CD14-positive monocyte (primary cell): Measurements from ENCODE around the gene BANK1. TPM values are rescaled to one million over a fixed set of nuclear protein-coding genes. Genes with fewer than 3 reads are reported as not detected.

Experiments used
- DNase-seq, 3 donors: peaks; one replicate each; pipeline ENCODE4 v3.0.0-alpha.2; 2011 to 2022
- H2AFZ ChIP-seq: 2 replicates; pipeline ENCODE4 v1.6.0; 2012; ENCODE audit warnings: mild to moderate bottlenecking, low read depth, low read length, inconsistent platforms; ENCODE audit not compliant: insufficient read depth, poor library complexity, severe bottlenecking
- H3K27ac ChIP-seq, 2 donors: 1 replicate in 1 of 2; 2 replicates in 1 of 2; pipeline ENCODE4 v1.5.1; 2012 to 2013; ENCODE audit warnings: low read length in 2 of 2, control low read depth in 1 of 2, inconsistent platforms in 1 of 2, low read depth in 1 of 2, mild to moderate bottlenecking in 1 of 2
- H3K27me3 ChIP-seq, 2 donors: one replicate each; pipeline versions ENCODE4 v1.6.0 to v1.6.1; 2011 to 2013; ENCODE audit warnings: low read length in 2 of 2; ENCODE audit not compliant: control insufficient read depth in 2 of 2, insufficient read depth in 2 of 2
- H3K36me3 ChIP-seq, 2 donors: replicated peaks in 1 of 2; 1 replicate in 1 of 2; 2 replicates in 1 of 2; pipeline versions ENCODE4 v1.5.1 to v1.6.1; 2012 to 2013; ENCODE audit warnings: low read length in 2 of 2, control low read depth in 1 of 2, inconsistent platforms in 1 of 2, mild to moderate bottlenecking in 1 of 2; ENCODE audit not compliant: insufficient read depth in 2 of 2, control insufficient read depth in 1 of 2
- H3K4me1 ChIP-seq, 2 donors: 1 replicate in 1 of 2; 2 replicates in 1 of 2; pipeline versions ENCODE4 v1.5.1 to v1.6.1; 2012 to 2013; ENCODE audit warnings: low read length in 2 of 2, control low read depth in 1 of 2, inconsistent platforms in 1 of 2, mild to moderate bottlenecking in 1 of 2, moderate library complexity in 1 of 2; ENCODE audit not compliant: insufficient read depth in 2 of 2, control insufficient read depth in 1 of 2
- H3K4me2 ChIP-seq: replicated peaks from 2 replicates; pipeline ENCODE3; 2012; ENCODE audit warnings: low read length, moderate library complexity, mild to moderate bottlenecking; ENCODE audit not compliant: poor library complexity, severe bottlenecking; ENCODE audit errors: extremely low read depth
- H3K4me3 ChIP-seq, 3 experiments: fragments of 200-600 bp in 1 of 3; sonication (generic) in 1 of 3; replicated peaks in 1 of 3; 1 replicate in 2 of 3; 2 replicates in 1 of 3; pipeline ENCODE4 v1.5.1; 2011 to 2013; ENCODE audit warnings: low read length in 3 of 3, mild to moderate bottlenecking in 3 of 3, control low read depth in 2 of 3, low read depth in 2 of 3, inconsistent platforms in 1 of 3, moderate library complexity in 1 of 3
- H3K79me2 ChIP-seq: 2 replicates; pipeline ENCODE4 v1.6.0; 2012; ENCODE audit warnings: mild to moderate bottlenecking, control low read depth, inconsistent platforms, low read length, moderate library complexity; ENCODE audit not compliant: insufficient read depth
- H3K9ac ChIP-seq: 2 replicates; pipeline ENCODE4 v1.6.0; 2017; ENCODE audit warnings: low read length, mild to moderate bottlenecking; ENCODE audit not compliant: insufficient read depth, poor library complexity, severe bottlenecking
- H3K9me3 ChIP-seq, 2 donors: replicated peaks in 1 of 2; 1 replicate in 1 of 2; 2 replicates in 1 of 2; pipeline versions ENCODE4 v1.5.1 to v1.6.1; 2012 to 2013; ENCODE audit warnings: low read length in 2 of 2, control low read depth in 1 of 2; ENCODE audit not compliant: control insufficient read depth in 1 of 2, insufficient read depth in 1 of 2
- H4K20me1 ChIP-seq: 2 replicates; pipeline ENCODE4 v1.6.0; 2012; ENCODE audit warnings: mild to moderate bottlenecking, low read length, control low read depth, moderate library complexity; ENCODE audit not compliant: insufficient read depth
- H3K27ac Mint-ChIP-seq, 7 donors: one replicate each; pipeline ENCODE4 v1.8.0; 2020; ENCODE audit warnings: mild to moderate bottlenecking in 7 of 7, mixed read lengths in 7 of 7, moderate library complexity in 6 of 7, inconsistent platforms in 2 of 7
- H3K27me3 Mint-ChIP-seq, 3 donors: one replicate each; pipeline ENCODE4 v1.8.0; 2021 to 2022; ENCODE audit warnings: low read depth in 3 of 3, mild to moderate bottlenecking in 3 of 3, mixed read lengths in 3 of 3, moderate library complexity in 3 of 3, inconsistent platforms in 1 of 3
- H3K36me3 Mint-ChIP-seq, 2 donors: one replicate each; pipeline ENCODE4 v1.8.0; 2020; ENCODE audit warnings: mixed read lengths in 2 of 2, inconsistent platforms in 1 of 2, mild to moderate bottlenecking in 1 of 2
- H3K4me1 Mint-ChIP-seq: one replicate; pipeline ENCODE4 v1.8.0; 2020; ENCODE audit warnings: mild to moderate bottlenecking, mixed read lengths
- H3K4me3 Mint-ChIP-seq, 2 donors: one replicate each; pipeline ENCODE4 v1.8.0; 2020; ENCODE audit warnings: mild to moderate bottlenecking in 2 of 2, mixed read lengths in 2 of 2, moderate library complexity in 1 of 2
- H3K9me3 Mint-ChIP-seq, 7 donors: one replicate each; pipeline ENCODE4 v1.8.0; 2020 to 2022; ENCODE audit warnings: mixed read lengths in 7 of 7, mild to moderate bottlenecking in 6 of 7, moderate library complexity in 6 of 7, inconsistent platforms in 2 of 7
- WGBS: methylation state at CpG from one replicate; pipeline ENCODE4 v1.1.5; 2013; ENCODE audit warnings: missing lambda C conversion rate; ENCODE audit not compliant: insufficient coverage; 5-methylcytosine and 5-hydroxymethylcytosine counted together
- intact Hi-C, 2 donors: fragments of 100-400 bp; cut with micrococcal nuclease; formaldehyde crosslinking; loops; one replicate each; pipeline versions ENCODE4 v1.15.0 to v1.15.1; 2023
- polyA plus RNA-seq, 3 donors: library from polyadenylated mRNA; depleted of rRNA in 1 of 3; unstranded in 2 of 3; stranded (reverse) in 1 of 3; fragments of 300-500 nt in 2 of 3; fragments of >200 nt in 1 of 3; fragmentation: Illumina TruSeq in 2 of 3; gene quantifications; 1 replicate in 2 of 3; 2 replicates in 1 of 3; pipeline ENCODE4 v1.2.3, GENCODE V29; 2012 to 2021
- TF ChIP-seq, protein P1 (sequence below): fragments of 200-600 bp; IDR thresholded peaks from one replicate; pipeline ENCODE4 v1.8.0; 2022; ENCODE audit warnings: antibody characterized with exemption, mild to moderate bottlenecking

BANK1 gene
- polyA plus RNA-seq, 3 donors = 2.6 to 5.2 (median 2.9) TPM

DNA sequence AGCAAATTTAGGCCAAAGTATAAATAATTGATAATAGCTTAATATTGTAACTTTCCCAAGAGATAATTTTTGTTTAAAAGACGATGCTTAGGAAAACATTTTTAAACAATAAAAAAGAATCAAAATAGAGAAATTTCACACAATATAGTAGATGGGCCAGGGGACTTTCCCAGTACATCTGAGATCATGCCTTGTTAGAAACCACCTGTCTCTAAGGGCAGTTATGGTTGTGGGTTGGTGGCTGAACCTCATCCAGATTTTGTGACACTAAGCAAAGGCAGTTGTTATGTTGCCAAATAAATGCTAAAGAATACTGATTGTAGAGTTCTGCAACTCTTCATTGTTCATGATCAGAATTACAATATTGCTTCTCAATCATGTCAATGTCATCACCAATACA is 270.6 kb downstream of the BANK1 start:
- Histone ChIP-seq H3K4me1 (no peaks in the 10 kb centered on the region), H3K36me3 (no peaks in the 10 kb centered on the region), H3K27me3 (no peaks in the 10 kb centered on the region), H3K79me2 (no peaks in the 10 kb centered on the region), H3K27ac (no peak overlapping the region), H3K4me3 (no peak overlapping the region), H2AFZ (no peak overlapping the region), H3K9ac (no peak overlapping the region), H3K4me2 (no peak overlapping the region), H3K9me3 (no peaks in the 10 kb centered on the region), H4K20me1 (no peaks in the 10 kb centered on the region)
- Mint-ChIP-seq H3K36me3 (no peaks in the 10 kb centered on the region), H3K27ac (no peak overlapping the region), H3K4me3 (no peak overlapping the region), H3K4me1 (no peaks in the 10 kb centered on the region), H3K9me3 (peaks cover 0 to 5% (median 0%) of the 10 kb centered on the region in 7 donors), H3K27me3 (peaks cover 0 to 1% (median 0%) of the 10 kb centered on the region in 3 donors)
- intact Hi-C loops = no loop called here
- WGBS = no CpG with 5 or more reads among the region's 1 CpG
- TF ChIP-seq, protein P1, sequence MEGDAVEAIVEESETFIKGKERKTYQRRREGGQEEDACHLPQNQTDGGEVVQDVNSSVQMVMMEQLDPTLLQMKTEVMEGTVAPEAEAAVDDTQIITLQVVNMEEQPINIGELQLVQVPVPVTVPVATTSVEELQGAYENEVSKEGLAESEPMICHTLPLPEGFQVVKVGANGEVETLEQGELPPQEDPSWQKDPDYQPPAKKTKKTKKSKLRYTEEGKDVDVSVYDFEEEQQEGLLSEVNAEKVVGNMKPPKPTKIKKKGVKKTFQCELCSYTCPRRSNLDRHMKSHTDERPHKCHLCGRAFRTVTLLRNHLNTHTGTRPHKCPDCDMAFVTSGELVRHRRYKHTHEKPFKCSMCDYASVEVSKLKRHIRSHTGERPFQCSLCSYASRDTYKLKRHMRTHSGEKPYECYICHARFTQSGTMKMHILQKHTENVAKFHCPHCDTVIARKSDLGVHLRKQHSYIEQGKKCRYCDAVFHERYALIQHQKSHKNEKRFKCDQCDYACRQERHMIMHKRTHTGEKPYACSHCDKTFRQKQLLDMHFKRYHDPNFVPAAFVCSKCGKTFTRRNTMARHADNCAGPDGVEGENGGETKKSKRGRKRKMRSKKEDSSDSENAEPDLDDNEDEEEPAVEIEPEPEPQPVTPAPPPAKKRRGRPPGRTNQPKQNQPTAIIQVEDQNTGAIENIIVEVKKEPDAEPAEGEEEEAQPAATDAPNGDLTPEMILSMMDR = no peak
- DNase-seq = no peak

DNA sequence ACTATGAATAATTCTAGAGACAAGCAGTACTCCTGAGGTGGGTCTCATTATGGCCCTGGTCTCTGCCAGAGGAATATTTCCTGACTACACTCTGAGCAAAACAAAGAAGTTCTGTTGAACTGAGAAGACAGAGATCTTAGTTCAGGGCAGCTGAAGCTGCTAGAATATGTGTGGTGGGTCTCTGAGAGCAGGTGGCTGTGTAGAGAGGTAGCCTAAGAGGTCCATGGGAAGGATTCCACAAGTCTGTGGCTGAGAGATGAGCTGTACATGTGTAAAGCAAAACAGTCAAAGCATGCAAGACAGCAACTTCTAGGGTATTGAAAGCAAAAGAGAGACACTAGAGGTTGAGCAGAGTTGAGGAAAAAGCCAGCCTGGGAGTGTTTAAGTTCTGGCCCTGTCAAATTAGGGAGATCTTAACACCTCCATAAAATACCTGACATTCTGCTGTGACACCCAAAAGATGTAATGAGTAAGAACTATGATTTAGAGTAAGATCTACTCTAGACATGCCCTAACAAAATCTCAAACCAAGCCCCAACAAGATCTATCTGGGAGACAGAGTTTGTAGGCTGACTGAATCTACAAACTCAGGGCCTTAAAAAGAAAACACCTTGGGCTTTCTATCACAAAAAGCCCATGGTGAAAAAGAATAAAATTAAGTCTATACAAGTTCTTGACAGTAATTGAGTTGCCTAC is 274.4 kb downstream of the BANK1 start:
- H3K4me3 Mint-ChIP-seq = no peak overlapping the region
- H2AFZ ChIP-seq = no peak overlapping the region
- no peak overlapping the region for H3K4me2 ChIP-seq
- no peaks in the 10 kb centered on the region for H3K36me3 ChIP-seq
- no peak overlapping the region for H3K27ac ChIP-seq
- H3K4me3 ChIP-seq = no peak overlapping the region
- TF ChIP-seq, protein P1 = no peak
- peaks cover 0 to 5% (median 3%) of the 10 kb centered on the region in 7 donors for H3K9me3 Mint-ChIP-seq
- intact Hi-C loops = no loop called here
- no peaks in the 10 kb centered on the region for H3K4me1 ChIP-seq
- H3K4me1 Mint-ChIP-seq = no peaks in the 10 kb centered on the region
- H3K79me2 ChIP-seq = no peaks in the 10 kb centered on the region
- DNase-seq = no peak
- H4K20me1 ChIP-seq = no peaks in the 10 kb centered on the region
- no peaks in the 10 kb centered on the region for H3K27me3 ChIP-seq
- no peaks in the 10 kb centered on the region for H3K27me3 Mint-ChIP-seq
- H3K9ac ChIP-seq = no peak overlapping the region
- no peaks in the 10 kb centered on the region for H3K9me3 ChIP-seq
- H3K36me3 Mint-ChIP-seq = no peaks in the 10 kb centered on the region
- no peak overlapping the region for H3K27ac Mint-ChIP-seq
